NCI-H2081 treated with DMSO at 0.1 percent for 48 hours (cell line): ENCODE measurements around the gene PUDP.
"Not testable (repeated sequence)": the region's sequence is repeated elsewhere in the genome, so short reads cannot be mapped to it uniquely, and the experiment has no call there.

ENCODE experiments used
- DNase-seq: peaks from one replicate; lab custom pipeline; 2025; lab: John Stamatoyannopoulos, UW

Gene PUDP

DNA sequence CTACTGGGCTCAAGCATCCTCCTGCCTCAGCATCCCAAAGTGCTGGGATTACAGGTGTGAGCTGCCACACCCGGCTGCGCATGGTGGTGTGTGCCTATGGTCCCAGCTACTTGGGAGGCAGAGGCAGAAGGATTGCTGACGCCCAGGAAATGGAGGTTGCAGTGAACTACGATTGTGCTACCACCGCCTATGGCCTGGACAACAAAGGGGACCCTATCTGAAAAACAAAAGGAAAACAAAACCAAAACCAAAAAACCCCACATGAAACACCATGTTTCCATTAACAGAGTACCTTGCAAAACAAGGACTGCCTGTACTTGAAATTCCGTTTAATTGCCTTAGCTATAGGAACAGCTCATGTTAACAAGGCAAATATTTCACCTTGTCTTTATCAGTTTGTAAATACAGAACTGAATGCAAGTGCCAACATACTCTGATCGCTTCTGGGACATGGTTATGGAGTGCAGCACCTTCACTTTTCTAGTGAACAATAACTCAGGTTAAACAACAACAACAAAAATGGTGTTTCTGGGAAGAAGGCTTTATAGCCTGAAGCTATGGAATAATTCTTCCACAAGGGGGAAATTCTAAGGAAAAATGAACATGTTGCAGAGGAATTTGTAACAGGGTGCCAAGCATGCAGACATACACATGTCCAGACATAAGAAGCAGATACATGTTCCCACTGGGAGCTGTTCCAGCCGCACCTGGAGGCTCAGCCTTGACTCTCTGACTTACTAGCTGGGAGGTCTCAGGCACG lies 73.6 kb downstream of the PUDP start:
- no peak for DNase-seq

DNA sequence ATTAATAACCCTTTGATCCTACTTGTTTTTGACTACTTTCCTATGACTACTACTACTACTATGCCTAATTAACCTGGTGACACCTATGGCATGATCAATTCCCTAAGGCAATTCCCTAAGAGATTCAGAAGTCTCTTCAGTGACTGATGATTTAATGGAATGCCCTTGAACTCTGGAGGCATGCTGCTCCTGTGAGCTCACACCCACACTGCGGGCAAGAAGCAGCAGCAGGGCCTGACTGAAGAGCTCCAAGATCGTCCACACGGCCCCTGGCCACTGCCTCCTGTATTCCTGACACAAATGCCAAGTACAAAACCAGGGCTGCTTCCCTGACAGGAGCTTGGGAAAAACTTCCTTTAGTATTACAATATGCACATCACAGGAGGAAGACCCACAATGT lies 74.6 kb downstream of the PUDP start:
- DNase-seq: no peak

DNA sequence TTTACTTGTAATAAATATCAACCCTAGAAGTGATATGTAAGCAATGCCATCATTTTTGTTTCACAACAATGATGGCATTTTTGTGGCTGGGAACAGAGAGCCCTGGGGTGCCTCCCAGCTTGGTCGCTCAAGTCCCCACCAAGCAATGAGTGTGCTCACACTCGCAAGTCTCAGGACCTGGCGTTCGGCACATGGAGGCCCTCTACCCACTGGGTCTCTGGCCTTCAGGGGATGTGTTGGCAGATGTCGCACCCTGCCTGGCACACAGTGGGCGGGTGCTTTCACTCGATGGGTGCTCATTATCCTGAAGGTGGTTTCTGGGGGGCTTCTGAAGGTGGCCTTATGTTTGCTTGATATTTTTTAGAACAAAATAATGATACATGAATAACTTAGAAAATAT lies 75.1 kb downstream of the PUDP start:
- no peak for DNase-seq

DNA sequence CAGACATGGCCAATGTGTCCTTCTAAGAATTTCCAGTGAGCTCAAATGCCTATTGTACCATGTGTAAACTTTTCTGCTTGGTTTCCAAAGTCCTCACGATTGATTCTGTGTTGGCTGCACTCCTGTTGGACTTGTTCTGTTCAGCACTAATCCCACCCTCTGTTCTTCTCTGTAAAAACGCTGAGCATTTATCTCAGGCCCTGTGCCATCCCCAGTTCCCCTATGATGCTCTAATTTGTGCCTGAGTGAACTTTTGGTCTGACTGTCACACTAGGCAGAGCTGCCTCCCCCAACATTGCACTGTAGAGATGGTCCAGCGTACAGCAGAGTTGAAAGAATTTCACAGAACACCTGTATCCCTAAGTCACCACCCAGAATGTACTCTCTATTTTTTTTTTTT lies 76.6 kb downstream of the PUDP start:
- no peak for DNase-seq

GRCh38 chrX:7069556-7069955 lies 78.4 kb downstream of the PUDP start:
- DNase-seq: no peak

GRCh38 chrX:7068939-7069367 lies 79.0 kb downstream of the PUDP start:
- DNase-seq: no peak

- no peak for DNase-seq
Observed at GRCh38 chrX:7067256-7067655, 80.7 kb downstream of the PUDP start.

DNA sequence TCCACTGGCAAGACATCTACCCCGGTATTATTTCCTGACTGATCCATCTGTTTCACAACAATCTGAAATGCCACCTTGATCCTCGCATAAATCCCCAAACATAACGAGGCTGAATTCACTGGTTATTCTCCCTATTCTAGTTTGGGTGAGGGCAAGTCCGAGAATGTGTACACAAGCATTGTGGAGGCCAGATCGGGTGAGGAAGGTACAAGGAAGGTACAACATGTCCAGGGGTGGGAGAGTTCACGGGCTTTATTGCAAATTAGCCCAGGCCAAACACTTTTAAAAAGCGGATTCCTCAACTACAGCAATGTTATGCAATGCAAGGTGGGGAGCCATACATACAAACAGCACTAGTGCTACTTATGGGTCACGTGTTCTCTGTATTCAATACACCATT lies 82.5 kb downstream of the PUDP start:
- no peak for DNase-seq

GRCh38 chrX:7062903-7063302 lies 85.0 kb downstream of the PUDP start:
- no peak for DNase-seq

GRCh38 chrX:7062276-7062675 lies 85.7 kb downstream of the PUDP start:
- DNase-seq: no peak

- no peak for DNase-seq
Observed at GRCh38 chrX:7061429-7061828, 86.5 kb downstream of the PUDP start.

DNA sequence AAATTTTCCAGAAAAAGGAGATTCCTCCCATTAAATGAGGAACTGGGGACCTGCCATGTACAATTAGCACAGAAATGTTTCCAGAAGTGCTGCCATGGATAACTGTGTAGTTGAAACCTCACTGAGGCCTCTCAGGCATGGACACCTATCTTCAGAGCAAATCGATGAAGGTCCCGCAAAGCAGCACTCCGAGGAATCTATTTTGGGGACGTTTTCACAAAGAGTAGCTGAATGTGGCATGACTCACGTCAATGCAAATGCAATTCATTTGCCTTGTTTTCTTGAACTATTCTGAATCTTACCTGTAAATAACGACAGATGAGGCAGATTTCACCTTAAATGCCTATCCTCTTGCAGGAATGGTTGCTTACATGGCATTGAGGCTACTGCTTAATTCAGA lies 87.5 kb downstream of the PUDP start:
- DNase-seq: no peak

DNA sequence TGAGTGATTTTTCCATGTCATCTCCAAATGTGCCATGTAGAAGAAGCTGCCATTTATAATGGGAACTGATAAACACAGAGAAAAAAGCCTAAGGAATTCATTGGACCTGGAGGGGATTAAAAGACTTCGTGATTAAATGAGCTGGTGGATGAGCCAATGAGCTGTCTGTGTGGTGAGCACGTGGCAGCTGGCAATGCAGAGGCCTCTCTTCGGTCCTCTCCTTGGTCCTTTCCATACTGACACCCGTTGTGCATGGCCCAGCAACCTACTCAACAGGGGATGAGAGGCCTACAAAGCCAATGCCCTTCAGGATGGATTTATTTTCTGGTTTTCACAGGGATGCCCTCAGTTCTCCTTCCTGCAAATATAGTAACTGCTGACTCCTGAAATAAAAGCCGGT lies 88.1 kb downstream of the PUDP start:
- DNase-seq: no peak

DNA sequence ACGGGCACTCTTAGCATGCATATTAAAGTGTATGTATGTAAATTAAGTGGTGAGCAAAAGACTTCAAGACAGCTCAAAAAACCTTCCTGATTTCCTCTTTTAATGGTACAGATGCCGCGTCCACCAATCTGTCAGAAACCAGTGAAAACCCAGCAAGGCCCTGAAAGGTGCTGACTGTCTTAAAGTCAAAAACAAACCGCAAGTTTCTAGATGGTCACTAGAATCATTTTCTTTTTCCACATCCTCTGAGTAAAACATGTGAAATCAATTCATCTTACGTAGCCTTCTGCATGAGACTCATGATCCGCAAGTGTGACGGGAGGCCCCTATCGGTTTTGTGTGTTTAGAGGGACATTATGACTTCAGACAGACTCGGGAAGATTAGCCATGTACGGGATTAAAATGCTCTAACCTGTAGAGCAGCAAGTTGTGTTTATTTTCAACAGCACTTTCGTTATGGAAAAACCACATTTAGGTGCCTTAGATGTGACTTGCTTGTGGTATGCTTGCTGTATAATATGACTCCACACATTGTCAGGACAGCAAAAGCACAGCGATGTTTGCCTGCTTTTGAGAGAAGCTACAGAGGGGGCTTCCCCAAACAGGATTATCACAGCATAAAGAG lies 88.6 kb downstream of the PUDP start:
- no peak for DNase-seq

DNA sequence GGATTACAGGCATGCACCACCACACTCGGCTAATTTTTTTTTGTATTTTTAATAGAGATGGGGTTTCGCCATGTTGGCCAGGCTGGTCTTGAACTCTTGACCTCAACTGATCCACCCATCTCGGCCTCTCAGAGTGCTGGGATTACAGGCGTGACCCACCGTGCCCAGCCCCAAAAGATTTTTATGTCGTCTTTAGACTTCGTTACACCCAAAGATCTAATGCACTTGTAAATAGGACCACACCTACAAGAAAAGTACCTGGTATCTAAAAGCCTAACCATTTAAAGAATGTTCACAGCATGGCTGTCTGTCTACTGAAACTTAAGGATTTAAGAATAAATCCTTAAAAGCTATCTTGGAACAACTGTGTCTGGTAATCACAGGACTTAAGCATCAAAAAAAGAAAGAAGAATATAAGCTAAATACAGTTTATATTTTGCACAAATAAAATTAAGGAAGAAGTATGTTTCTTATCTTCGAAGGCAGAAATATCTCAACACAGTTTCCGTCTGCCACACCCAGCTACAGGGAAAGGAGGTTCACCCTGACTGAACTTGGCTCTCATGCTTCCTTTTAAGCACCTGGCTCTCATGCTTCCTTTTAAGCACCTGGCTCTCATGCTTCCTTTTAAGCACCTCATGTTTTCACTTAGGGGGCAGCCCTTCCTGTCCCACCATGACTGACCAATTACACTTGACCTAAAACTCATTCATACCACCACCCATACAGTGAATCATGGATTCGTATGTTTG lies 92.4 kb downstream of the PUDP start:
- DNase-seq: no peak

DNA sequence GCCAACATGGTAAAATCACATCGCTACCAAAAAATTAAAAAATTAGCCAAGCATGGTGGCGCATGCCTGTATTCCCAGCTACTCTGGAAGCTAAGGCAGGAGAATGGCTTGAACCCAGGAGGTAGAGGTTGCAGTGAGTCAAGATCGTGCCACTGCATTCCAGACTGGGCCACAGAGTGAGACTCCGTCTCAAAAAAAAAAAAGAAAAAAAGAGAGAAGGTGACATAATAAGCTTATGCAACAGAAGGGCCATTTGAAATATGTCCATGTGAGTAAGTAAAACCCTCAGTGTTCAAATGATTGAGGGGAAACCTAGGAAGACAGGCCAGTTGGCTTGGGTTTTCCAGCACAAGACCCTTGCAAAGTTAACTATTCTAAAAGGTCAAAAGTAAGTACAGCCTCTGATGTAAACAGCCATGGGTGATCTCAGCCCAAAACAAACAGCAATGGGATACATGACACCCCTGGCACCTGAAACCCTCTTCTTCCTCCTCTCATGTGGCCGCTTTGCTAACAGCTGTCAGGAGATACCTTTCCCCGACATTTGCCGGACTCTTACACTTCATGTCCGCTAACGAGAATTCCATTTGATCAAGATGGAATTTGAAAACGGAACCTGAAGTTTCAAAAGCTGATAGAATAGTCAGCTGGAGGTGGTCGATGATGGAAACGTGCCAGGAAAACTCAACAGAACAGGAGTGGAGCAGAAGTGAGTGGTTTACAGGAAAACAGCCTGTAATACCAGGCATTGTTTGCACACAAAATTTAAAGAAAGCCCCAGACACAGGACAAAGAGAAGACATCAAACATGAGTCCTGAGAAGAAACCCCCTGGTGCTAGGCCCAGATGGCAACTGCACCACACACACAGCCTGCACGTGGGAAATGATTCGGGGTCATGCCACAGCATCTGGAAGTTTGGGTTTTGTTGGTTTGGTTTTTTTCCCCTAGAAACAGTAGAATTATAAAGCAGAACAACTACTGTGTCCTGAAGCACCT lies 93.4 kb downstream of the PUDP start:
- no peak for DNase-seq

- no peak for DNase-seq
Observed at GRCh38 chrX:7052541-7052940, 95.4 kb downstream of the PUDP start.

DNA sequence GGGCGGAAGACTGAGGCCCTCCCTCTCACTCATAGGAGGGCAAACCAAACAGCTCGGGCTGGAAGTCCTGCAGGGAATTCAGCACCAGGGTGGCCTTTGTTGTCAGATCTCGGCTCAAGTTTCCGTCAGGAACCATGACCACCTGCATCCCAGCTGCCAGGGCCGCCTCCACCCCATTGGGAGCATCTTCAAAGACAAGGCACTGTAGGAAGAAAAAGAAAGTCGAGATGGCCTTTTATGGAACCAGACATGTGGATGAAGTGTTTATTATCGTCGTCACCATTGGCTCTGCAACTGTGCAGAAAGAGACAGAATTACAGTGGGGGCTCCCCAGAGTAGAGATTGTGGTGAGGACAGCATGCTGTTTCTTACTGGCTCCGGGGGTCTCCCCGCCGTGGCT lies 97.7 kb downstream of the PUDP start:
- DNase-seq: no peak

- DNase-seq: no peak
Observed at GRCh38 chrX:7047951-7048350, 100.0 kb downstream of the PUDP start.

DNA sequence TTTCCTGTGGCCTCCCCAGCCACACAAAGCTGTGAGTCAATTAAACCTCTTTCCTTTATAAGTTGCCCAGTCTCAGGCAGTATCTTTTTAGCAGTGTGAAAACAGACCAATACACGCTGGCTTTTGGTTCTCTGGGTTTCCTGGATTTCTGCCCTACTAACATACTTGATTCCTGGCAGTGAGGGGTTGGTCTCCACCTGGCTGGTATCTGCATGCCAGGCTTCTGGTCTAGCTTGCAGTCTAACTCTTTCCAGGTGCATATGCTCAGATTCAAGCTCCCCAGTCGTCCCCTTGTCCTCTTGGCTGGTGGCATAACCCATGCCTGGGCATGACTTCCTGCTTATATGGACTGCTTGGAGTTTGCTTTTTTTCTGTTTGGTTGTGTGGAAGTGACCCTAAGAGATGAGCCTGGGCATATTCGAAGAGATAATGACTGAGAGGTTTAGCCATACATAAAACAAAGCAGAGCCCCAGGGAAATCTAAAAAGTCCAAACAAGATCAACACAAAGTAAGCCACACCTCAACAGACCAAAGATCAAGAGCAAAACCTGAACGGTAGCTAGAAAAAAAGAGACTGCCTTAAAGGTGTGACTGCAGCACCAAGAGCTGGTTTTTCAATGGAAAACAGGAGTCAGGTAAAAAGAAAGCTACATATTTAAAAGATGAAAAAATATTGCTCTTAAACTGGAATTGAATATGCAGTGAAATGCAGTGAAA lies 102.6 kb downstream of the PUDP start:
- DNase-seq: no peak

DNA sequence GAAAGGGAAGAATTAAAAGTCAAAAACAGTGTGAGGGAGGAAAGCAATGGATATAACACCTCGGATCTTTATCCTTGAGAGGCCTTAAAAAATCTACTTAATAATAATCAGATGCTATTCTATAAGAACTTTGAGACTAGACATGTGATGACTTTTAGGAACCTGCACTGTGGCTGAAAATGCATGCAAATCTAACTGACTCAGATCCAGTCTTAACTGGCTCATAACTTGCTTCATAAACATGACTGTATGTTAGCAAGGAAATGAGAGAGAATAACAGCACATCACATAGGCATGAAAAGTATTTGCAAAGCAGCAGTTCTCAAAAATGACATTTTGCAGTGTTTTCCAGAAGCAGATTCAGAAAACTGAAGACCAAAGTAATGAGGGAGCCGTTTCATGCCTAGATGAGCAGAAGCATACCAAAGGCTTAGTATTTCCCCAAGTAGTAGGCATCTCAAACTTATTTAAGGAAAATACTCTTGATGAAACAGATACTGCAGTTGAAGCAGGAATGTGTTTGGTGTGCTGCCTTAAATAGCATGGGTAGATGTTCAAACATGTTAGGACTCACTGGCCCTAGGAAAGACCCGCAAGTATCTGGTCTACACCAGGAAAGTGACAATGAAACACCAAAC lies 104.0 kb downstream of the PUDP start:
- DNase-seq: not testable (repeated sequence)
